Kidney tubule cell (primary cell): Measurements from ENCODE around the gene MIEF1.

Source experiments
- DNase-seq: peaks from one replicate; pipeline ENCODE4 v3.0.0-alpha.2; 2018; ENCODE audit warnings: low spot score

MIEF1 gene

DNA sequence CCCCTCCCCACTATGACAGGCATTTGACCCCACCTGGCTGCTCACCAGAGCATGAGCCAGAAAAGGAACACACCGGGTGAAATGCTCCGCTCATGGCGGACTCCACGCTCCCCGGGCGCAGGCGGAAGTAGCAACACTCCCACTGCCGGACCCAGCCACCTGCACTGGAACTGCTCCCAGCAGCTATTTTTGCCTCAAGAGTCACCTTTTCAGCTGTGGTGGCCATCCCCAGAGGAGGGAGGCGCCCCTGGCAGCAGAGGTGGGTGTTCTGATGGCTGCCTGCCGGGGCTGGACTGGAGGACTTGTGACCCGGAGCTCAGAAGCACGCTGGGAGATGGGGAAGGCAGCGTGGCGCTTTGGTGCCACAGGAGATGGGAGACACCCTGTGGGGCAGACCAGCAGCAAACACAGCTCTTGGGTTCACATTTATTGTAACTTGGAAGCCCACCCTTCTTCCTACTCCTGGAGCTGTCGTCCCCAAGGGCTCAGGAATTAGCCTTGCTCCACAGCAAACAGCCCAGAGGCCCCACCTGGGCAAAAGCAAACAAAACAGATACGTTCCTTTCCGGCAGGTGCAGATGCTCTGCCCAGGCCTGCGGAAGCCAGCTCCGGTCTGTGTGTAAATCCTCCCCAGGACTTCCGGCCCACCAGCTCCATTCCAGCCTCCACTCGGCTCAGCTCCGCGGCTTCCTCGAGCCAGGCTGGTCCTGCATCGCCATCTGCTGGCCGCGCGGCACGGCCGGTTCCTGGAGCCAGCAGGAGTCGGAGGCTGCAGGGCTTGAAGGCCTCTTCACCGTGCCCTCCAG is 26.8 kb downstream of the MIEF1 start:
- peak; percentile 93 for DNase-seq

DNA sequence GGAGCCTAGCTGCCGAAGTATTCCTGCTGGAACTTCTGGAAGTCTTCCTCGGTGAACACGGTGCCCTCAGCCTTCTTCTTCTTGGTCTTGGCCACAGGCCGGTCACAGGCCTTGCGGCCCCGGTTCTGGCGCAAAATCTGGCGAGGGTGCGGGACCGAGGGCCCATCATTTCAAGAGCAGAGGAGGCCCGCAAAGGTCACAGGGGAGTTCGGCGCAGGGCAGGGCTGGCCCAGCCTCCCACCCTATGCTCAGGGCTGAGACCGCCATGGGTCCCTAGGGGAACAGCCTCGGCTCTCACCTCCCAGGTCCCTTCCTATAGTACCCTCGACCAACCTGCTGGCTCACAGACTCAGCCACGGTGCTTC is 27.4 kb downstream of the MIEF1 start:
- DNase-seq, result no peak

DNA sequence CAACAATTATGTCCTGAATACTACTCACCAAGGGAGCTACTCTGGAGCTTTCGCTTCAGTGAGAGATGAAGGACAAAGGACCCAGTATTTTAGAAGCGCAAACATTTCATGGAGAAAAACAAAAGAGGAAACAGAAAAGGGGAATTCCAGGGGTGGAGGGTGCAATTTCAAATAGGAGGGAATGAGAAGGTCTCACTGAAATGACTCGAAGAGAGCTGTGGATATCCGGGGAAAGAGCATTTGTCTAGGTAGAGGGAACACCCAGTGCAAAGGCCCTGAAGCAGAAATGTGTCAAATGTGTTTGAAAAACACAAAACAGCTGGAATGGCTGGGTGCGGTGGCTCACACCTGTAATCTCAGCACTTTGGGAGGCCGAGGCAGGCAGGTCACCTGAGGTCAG is 28.0 kb downstream of the MIEF1 start:
- DNase-seq, result no peak

DNA sequence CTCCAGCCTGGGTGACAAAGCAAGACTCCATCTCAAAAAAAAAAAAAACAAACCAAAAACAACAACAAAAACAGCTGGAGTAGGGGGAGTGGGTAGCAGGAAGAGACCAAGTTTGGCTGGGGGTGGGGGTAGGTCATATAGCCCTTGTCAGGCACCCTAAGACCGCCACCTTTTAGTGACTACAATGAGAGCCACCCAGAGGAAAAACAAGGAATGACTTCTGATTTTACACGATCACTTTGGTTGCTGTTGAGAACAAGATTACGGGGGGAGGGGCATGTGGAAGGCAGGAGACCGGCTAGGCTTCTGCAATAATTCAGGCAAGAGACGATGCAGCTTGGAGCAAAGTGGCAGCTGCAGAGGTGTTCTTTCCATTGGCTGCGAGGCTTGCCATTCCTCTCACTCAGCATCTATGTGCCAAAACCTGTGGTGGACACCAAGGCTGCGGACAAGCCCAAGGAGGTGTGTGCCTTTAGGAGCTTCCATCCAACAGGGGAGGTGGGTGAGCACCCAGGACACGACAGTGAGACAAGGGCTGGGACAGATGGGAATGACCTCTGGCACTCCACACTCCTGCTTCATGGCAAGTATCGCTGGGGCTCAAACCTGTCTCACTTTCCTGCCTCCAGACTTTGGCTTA is 28.7 kb downstream of the MIEF1 start:
- DNase-seq, result peak; percentile 35

DNA sequence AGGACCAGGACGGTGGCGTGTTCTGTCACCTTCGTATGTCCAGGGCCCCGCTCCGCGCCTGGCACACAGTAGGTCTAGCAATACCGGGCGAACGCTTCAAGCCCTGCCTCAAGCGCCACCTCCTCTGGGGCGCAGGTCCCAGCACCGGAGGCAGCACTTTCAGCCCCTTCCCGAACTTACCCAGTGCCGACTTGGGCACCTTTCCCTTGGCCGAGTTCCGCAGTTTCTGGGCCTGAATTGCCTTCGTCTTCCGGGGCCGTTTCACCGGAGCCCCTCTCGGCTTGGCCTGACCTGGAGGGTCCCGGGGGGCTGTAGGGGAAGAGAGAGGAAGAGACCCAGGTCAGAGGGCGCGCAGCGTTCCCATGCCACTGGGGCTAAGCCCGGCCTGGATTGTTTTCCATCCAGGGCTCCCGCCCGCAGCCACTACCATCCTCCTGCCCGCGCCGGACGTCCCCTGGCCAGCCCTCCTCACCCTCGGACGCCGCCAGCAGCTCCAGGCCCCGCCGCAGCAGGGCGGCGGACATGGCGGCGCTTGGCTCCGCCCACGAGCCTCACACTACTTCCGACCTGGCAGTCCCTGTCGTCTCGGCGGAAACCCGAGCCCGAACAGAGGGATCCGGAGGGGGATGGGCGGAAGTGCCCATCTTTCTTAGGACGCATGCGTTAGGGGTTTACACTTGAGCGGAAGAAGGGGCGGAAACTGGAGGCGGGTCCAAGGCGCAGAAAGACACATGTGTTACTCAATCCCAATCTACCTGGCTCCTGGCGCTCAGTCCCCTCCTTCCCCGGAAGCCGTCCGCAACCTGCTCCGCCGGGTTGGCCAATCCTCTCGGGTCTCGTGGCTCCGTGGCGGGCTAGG is 30.4 kb downstream of the MIEF1 start, which contains the start of gene RPS19BP1:
Gene RPS19BP1 (minus strand): TSS at position 534 of the 859 bp plus-strand sequence. CDS start 10 bp downstream, at position 524.
- DNase-seq, result peak; percentile 100

DNA sequence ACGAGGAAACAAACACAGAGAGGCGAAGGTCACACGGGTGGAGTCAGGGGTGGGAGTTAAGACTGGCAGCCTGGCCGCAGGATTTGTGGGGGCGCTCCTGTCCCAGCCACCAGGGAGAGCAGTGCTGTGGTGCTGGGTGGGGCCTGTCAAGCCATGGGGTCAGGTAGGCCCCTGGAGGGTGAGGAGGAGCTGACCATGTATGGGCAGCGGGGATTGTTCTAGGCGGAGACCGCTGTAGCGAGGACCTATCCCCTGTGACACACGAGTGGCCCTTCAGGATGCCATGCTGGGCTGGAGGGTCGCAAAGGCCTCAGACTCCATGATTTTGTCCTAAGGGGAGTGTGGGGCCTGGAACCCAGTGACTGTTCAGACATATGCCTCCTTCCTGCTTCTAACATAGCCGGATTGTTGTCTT is 32.0 kb downstream of the MIEF1 start:
- DNase-seq, result no peak

DNA sequence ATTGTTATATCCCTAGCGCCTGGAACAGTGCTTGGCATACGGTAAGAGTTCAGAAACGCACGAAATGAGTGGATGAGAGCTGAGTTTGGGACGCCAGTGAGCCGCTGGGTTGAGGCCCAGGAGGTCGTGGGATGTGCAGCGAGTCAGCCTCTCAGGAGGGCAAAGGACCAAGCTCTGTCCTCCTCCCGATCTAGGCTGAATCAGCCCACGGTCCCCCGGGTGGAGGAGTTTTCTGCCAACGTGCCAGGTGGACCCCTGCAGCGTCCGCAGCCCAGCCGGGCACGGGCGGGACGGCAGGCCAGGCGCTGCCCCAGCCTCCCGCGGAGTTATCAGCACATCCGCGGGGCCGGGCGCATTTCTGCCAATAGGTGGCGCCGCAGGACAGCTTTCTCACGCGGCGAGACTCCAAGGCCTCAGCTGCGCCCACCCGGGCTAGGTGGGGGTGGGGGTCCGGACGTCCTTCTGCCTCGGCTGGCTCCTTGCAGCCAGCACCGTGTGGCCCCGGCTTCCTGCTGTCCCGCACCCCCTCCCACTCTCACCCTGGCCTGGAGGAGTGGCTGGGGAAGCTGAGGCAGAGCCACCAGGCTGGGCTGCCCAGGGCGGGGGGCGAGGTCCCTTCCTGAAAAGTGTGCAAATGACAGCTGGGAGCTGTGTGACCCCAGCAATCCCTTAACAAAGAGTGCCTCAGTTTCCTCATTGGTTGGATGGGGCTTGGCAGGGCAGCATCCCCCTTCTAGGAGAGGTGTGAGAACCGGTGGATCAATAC is 32.7 kb downstream of the MIEF1 start:
- DNase-seq, result peak; percentile 72

DNA sequence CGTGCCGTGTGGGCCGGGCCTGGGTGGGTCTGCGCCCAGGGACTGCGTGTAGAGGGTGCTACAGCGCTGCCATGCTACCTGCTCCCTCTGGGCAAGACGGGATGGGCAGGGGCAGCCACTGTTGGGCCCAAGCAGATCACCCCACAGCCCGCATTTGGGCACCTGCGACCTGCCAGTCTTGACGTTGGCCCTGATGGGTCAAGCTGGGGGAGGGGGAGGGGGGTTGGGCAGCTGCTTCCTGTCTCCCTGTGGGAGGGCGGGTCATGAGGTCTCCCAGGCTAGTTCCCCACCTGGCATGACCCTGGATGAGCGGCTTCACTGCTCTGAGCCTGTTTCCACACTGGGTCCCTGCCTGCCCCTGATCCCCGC is 33.3 kb downstream of the MIEF1 start:
- no peak for DNase-seq

DNA sequence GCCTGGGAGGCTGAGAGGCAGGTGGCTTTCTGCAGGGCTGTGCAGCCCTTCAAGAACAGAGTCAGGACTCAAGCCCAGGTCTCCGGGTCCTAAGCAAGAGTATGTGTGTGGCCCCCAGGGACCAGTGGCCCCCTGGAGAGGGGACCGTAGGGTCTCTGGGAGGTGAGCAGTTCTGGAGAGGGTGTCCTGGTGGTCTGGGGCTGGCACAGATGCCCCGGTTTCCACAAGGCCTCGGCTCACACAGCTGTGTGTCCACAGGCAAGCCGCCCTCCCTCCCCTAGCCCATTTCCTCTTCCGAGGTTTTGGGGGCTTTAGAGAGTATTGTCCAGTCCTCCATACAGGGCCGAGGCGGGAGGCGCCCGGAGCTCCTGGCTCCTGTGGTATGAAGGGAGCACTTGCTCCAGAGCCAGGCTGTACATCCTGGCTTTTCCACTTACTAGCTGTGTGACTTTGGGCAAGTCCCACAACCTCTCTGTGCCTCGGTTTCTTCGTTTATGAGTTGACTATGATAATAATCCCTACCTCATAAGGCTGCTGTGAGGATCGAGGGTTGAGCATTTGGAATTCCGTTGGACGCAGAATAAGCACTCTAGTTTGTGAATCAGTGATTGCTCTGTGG is 33.9 kb downstream of the MIEF1 start:
- no peak for DNase-seq

DNA sequence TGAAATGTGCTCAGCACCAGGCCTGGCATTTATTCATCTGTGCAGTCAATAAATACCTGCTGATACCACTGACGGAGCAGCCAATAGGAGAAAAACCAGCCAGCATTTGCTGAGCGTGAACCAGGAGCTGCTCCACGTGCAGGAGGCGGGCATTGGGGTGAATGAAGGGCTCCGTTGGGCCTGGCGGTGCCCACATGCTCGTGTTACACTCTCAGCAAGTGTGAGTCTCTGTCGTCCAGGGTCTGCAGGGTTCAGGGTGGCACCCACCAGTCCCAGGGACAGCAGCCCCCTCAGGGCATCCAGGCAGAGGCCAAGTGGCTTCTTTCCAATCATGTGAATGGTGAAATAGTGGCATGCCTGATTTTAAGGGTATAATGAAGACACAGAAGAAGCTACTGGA is 34.6 kb downstream of the MIEF1 start:
- DNase-seq, result no peak

DNA sequence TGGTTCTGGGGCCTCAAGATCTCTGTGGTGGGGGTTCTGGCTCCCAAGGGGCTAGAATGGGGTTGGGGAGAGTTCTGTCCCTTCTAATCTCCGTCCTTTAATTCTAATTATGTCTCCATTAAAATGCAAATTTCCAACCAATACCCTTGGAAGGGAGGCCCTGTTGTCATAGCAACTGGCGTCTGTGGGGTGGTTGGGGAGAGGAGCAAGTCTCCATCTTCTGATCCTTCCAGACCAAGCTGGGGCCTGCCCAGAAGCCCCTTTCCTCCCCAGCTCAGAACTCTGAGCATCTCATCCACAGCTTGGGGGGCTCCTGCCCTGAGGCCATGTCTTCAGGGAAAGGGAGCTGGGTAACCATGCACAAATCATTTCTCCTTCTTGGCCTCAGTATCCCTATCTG is 35.9 kb downstream of the MIEF1 start:
- DNase-seq, result no peak

DNA sequence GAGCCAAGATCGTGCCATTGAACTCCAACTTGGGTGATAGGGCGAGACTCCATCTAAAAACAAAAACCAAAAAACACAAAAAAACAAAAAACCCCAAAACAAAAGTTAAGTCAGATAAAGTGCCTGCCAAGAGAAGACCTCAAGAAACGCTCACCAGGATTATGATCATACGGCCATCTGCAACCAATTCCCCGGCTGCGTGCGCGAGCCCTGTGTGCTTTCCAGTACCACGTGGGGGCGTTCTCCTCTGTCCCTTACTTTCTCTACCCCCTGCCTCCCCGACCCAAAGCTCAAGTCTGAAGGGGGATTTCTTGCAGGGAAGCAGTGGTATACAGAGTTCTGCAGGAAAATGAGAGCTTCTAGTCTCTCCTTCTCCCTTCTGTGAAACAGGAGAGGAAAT is 41.0 kb downstream of the MIEF1 start:
- DNase-seq, result no peak

DNA sequence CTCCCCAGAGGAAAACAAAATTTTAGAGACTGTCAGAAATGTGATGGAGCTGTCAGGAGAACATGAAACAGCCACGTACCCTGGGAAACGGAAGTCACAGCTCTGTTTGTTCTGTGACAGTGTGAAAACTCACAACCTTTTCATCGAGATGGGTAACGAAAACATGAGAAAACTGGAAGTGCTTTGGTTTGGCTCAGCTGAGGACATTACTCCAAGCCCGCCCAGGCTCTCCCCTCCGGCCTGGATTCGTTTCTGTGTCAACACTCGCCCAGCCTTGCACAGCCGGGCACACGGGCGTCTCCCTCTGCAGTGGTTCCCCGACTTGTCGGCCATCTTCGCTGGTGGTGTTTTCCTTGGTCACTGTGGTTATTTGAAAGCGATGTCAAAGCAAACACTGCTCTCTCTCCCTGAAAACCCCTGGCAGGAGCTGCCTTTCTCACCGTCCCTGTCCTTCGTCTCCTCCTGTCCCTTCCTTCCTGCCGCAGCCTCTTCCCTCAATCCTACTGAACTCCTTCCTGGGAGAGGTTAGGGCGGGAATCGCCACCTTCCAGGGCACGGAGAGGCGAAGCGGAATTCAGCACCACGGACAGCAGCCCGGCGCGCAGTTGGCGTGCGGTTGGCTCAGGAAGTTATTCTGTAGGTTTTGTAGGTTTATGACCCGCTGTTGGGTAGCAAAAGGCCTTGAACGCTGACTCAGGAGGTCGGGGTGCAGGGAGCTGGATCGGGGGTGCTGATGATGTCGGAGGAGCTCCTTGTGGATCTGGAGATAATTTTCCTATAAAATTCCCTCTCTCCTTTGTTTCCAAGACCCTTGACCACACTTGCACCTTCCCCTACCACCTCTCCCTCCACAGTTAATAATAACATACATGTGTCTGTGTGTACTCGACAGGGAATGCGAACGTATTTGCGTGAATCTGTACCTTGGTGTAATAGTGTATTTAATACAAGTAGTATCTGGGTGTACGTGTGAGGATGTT is 43.6 kb downstream of the MIEF1 start:
- DNase-seq, result peak; percentile 35

DNA sequence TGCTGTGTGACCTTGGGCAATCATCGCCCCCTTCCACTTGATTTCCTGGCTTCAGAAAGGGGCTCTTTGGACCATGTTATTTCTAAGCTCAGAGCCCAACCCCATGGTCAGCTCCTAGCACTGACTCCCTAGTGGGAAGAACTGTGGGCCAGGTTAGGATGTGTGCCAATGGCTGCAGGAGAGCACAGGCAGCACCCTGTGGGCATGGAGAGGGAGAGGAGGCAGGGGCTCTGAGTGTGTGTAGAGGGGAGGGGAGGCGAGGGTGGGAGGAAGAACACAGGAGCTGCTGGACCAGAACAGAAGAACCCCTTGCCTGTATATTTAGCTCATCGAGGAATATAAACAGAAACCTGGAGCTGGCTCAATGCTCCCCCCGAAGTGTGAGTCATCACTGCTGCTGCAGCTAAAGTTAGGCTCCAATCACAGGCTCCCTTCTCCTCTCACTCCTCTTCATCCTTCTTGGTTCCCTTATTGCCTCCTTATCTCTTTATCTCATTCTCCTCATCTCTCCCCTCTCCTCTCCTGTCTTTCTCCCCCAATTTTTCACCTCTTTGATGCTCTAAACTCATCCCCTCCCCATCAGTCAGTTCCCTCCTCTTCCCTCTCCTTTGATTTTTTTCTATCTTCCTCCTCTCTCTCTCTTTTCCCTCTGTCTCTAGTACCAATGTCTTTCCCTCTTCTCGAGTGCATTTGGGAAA is 44.9 kb downstream of the MIEF1 start:
- DNase-seq, result peak; percentile 46

DNA sequence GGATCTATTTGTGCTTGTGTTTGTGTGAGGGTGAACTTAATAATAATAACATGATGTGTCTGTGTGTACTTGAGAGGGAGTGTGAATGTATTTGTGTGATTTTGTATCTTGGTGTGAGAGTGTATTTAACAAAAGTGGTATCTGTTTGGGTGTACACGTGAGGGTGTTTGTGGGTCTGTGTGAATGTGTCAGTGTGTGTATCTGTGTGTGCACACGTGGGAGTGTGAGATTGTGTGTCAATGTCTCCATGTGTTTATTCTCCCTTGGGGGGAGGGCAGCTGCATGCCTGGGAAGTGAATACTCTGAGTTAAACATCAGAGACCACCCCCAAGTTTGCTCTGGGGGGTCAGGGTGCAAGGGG is 45.5 kb downstream of the MIEF1 start:
- DNase-seq, result no peak

DNA sequence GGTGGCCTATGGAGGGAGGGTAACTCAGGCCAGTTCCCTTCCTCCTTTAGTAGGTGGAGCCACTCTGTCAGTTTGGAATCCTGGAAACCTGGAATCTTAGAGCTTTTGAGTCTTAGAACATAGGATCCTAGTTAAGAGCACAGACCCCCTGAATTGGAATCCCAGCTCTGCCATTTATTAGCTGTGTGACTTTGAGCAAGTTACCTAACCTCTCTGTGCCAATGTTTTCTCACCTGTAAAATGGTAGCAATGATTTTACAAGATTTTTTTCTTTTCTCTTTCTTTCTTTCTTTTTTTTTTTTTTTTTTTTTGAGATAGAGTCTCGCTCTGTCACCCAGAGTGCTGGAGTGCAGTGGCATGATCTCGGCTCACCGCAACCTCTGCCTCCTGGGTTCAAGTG is 51.3 kb downstream of the MIEF1 start:
- no peak for DNase-seq

DNA sequence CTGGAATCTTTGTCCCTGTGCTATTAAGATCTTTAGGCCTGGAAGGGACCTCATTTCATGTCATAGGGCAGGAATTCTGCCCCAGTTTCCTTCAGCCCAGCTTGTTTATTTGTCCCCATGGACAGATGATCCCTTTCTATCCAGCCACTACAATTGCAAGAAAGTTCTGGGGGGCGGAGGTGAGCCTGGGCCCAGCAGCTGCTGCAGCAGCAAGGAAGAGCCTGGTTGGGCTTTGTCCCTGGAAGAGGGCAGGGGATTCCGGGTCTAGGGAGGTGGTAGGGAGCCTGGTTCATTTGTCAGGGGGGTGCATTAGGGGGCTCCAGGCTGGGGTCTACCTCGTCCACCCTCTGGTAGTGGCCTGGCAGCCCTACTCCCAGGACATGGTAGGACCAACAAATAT is 52.1 kb downstream of the MIEF1 start:
- DNase-seq, result no peak

DNA sequence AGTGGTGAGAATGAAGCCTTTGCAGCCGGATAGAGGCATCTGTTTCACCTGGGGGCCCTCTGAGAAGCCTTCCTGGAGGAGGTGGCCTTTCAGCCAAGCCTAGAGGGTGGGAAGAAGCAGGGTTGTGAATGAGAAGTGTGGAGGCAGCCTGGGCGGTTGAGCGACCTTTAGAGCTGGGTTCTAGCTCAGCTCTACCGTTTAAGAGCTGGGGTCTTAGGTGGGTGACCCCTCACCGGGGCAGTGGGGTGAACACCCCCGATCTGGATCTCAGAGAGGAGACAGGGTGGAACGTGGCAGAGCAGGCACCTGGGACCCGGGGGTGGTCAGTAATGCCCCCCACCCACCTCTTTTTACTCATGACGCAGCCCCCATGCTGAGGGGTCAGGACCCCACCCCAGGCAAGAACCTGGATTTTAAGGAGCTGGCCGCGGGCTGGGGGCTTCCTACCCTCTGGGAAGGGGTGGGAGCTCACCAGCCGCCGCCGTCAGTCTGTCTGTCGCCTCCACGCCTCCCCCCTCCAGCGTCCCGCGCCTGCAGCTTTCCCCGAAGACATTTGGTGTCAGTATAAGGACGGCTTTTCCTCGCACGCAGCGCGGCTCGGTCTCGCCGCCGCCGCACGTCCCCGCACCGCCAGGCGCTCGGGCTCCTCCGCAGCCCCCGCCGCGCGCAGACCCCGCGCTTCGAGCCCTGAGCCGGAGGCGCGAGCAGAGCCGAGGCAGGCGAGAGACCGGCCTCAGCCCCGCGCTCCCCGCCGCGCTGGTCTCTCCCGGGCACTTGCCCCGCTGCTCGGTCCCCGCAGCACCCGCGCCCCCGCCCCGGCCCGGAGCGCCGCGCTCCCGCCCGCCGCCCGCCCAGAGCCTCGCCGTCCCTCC is 55.1 kb downstream of the MIEF1 start:
- no peak for DNase-seq

DNA sequence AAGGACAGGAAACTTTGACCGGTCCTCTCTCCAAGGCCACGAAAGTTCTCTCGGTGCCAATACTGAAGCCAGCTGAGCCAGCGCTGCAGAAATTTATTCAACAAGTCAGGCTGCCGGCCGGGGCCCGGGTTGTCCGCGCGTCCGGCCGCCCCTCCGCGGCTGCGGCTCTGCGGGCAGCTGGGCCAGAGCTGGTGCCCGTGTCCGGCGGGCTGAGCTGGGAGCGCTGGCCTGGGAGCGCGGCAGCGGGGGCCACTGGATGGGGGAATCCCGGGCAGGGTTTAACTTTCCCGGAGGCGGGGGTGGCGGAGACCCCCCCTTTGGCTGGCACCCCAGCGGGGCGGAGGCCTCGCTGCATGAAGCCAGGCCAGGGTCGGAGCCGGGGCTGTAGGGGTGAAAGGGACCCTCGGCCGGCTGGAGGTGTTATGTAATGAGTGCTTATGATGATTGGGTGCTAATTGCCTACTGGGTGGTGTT is 56.2 kb downstream of the MIEF1 start:
- DNase-seq, result no peak
